NCI-H1694 (cell line): ENCODE data around the gene STUM.
"Not testable (repeated sequence)": the region's sequence is repeated elsewhere in the genome, so short reads cannot be mapped to it uniquely, and the experiment has no call there.

Experiments used
- DNase-seq: peaks from one replicate; lab custom pipeline; 2025; lab: John Stamatoyannopoulos, UW

STUM gene

GRCh38 chr1:226604560-226605317, 56.2 kb downstream of the STUM start:
- no peak for DNase-seq

- no peak for DNase-seq
These were observed 56.9 kb downstream of the STUM start for GRCh38 chr1:226605318-226605950.

GRCh38 chr1:226606311-226607267, 58.0 kb downstream of the STUM start:
- DNase-seq, result no peak

GRCh38 chr1:226607268-226607660, 58.7 kb downstream of the STUM start:
- no peak for DNase-seq

- DNase-seq, result no peak
These were observed 59.3 kb downstream of the STUM start for GRCh38 chr1:226607821-226608220.

- peak; percentile 71 for DNase-seq
These were observed 60.3 kb downstream of the STUM start for GRCh38 chr1:226608699-226609505.

- no peak for DNase-seq
These were observed 61.4 kb downstream of the STUM start for GRCh38 chr1:226609836-226610455.

- no peak for DNase-seq
These were observed 62.1 kb downstream of the STUM start for GRCh38 chr1:226610671-226611070.

- no peak for DNase-seq
These were observed 62.7 kb downstream of the STUM start for GRCh38 chr1:226611301-226611700.

GRCh38 chr1:226611980-226612379, 63.4 kb downstream of the STUM start:
- DNase-seq, result not testable (repeated sequence)

GRCh38 chr1:226615876-226616275, 67.3 kb downstream of the STUM start:
- no peak for DNase-seq

- DNase-seq, result no peak
These were observed 68.1 kb downstream of the STUM start for GRCh38 chr1:226616636-226617035.

GRCh38 chr1:226617109-226617508, 68.5 kb downstream of the STUM start:
- DNase-seq, result no peak

GRCh38 chr1:226617719-226618118, 69.2 kb downstream of the STUM start:
- not testable (repeated sequence) for DNase-seq

GRCh38 chr1:226618380-226618779, 69.8 kb downstream of the STUM start:
- no peak for DNase-seq

- no peak for DNase-seq
These were observed 70.5 kb downstream of the STUM start for GRCh38 chr1:226619031-226619430.

GRCh38 chr1:226622012-226622411, 73.4 kb downstream of the STUM start:
- DNase-seq, result no peak

- no peak for DNase-seq
These were observed 76.0 kb downstream of the STUM start for GRCh38 chr1:226624526-226624925.

- no peak for DNase-seq
These were observed 76.8 kb downstream of the STUM start for GRCh38 chr1:226625326-226625725.

GRCh38 chr1:226625832-226626576, 77.4 kb downstream of the STUM start:
- DNase-seq, result no peak

- peak; percentile 9 for DNase-seq
These were observed 78.0 kb downstream of the STUM start for GRCh38 chr1:226626577-226626956.
